Keratinocyte (primary cell): ENCODE measurements around the gene MCRS1. TPM values are rescaled to one million over a fixed set of nuclear protein-coding genes. Genes with fewer than 3 reads are reported as not detected.

Source experiments
- DNase-seq: peaks from one replicate; pipeline ENCODE4 v3.0.0-alpha.2; 2011; ENCODE audit warnings: low read depth, missing footprints, low spot score
- FAIRE-seq: peaks from 2 replicates; lab custom pipeline; 2011; peaks lifted over from hg19 to GRCh38; lab: Jason Lieb, UNC
- H2AFZ ChIP-seq: 2 replicates; pipeline ENCODE4 v1.6.0; 2012; ENCODE audit warnings: low read length, control low read depth, inconsistent platforms; ENCODE audit not compliant: control insufficient read depth
- H3K27ac ChIP-seq: 2 replicates; pipeline ENCODE4 v1.5.1; 2011; ENCODE audit warnings: low read length; ENCODE audit not compliant: control insufficient read depth, insufficient read depth
- H3K27me3 ChIP-seq: 3 replicates; pipeline ENCODE4 v1.6.0; 2011; ENCODE audit warnings: low read length; ENCODE audit not compliant: control insufficient read depth, insufficient read depth; ENCODE audit errors: extremely low read depth
- H3K36me3 ChIP-seq, 2 experiments: 2 replicates in 1 of 2; 3 replicates in 1 of 2; pipeline ENCODE4 v1.5.1; 2011; ENCODE audit warnings: low read length in 2 of 2, mild to moderate bottlenecking in 1 of 2; ENCODE audit not compliant: control insufficient read depth in 2 of 2, insufficient read depth in 2 of 2; ENCODE audit errors: extremely low read depth in 1 of 2
- H3K4me1 ChIP-seq: 3 replicates; pipeline ENCODE4 v1.5.1; 2011; ENCODE audit warnings: low read length; ENCODE audit not compliant: control insufficient read depth, insufficient read depth; ENCODE audit errors: extremely low read depth
- H3K4me2 ChIP-seq: 3 replicates; pipeline ENCODE4 v1.6.0; 2011; ENCODE audit warnings: low read depth, low read length; ENCODE audit not compliant: control insufficient read depth, insufficient read depth; ENCODE audit errors: extremely low read depth
- H3K4me3 ChIP-seq, 3 experiments: fragments of 200-600 bp in 1 of 3; sonication (generic) in 1 of 3; 2 replicates in 2 of 3; 3 replicates in 1 of 3; pipeline ENCODE4 v1.5.1; 2011 to 2016; ENCODE audit warnings: low read length in 3 of 3, mild to moderate bottlenecking in 3 of 3, control low read depth in 2 of 3, inconsistent platforms in 1 of 3, low read depth in 1 of 3, mixed read lengths in 1 of 3, mixed run types in 1 of 3, moderate library complexity in 1 of 3; ENCODE audit not compliant: control insufficient read depth in 2 of 3, insufficient read depth in 2 of 3; ENCODE audit errors: extremely low read depth in 1 of 3
- H3K79me2 ChIP-seq: 2 replicates; pipeline ENCODE4 v1.6.0; 2012; ENCODE audit warnings: low read length; ENCODE audit not compliant: control insufficient read depth, insufficient read depth
- H3K9ac ChIP-seq: 3 replicates; pipeline ENCODE4 v1.6.0; 2011; ENCODE audit warnings: low read length; ENCODE audit not compliant: control insufficient read depth, insufficient read depth; ENCODE audit errors: extremely low read depth
- H3K9me1 ChIP-seq: 3 replicates; pipeline ENCODE4 v1.6.0; 2011; ENCODE audit warnings: low read length; ENCODE audit not compliant: control insufficient read depth, insufficient read depth; ENCODE audit errors: extremely low read depth
- H3K9me3 ChIP-seq: 2 replicates; pipeline ENCODE4 v1.5.1; 2012; ENCODE audit warnings: low read depth, low read length; ENCODE audit not compliant: control insufficient read depth
- H4K20me1 ChIP-seq: 3 replicates; pipeline ENCODE4 v1.6.0; 2011; ENCODE audit warnings: low read length; ENCODE audit not compliant: control insufficient read depth, insufficient read depth; ENCODE audit errors: extremely low read depth
- CTCF ChIP-seq, 3 experiments: IDR thresholded peaks in 1 of 3; conservative IDR thresholded peaks in 1 of 3; optimal IDR thresholded peaks in 1 of 3; 2 replicates in 2 of 3; 3 replicates in 1 of 3; pipeline versions ENCODE3 to v1.5.1; 2011; ENCODE audit warnings: low read length in 3 of 3, mild to moderate bottlenecking in 3 of 3, moderate library complexity in 2 of 3, control low read depth in 1 of 3, inconsistent platforms in 1 of 3; ENCODE audit not compliant: insufficient read depth in 2 of 3; ENCODE audit errors: extremely low read depth in 1 of 3
- EZH2 ChIP-seq: IDR thresholded peaks from one replicate; pipeline ENCODE4 v1.6.1; 2012; ENCODE audit warnings: inconsistent platforms, mild to moderate bottlenecking, low read length, moderate library complexity
- dilution Hi-C: fragments of 300-500 bp; cut with MboI; formaldehyde crosslinking; loops from one replicate; pipeline ENCODE4 v1.7.0; 2020; ENCODE audit warnings: low sequenced_read_pairs; ENCODE audit not compliant: extremely low pct_ligation_motif_present
- polyA plus RNA-seq, 5 experiments: library from polyadenylated mRNA; depleted of rRNA in 3 of 5; stranded (reverse) in 3 of 5; stranded (forward) in 1 of 5; unstranded in 1 of 5; fragments of >200 nt; gene quantifications; 1 replicate in 1 of 5; 2 replicates in 3 of 5; 3 replicates in 1 of 5; pipeline versions ENCODE4 v1.2.1 to v1.2.3, GENCODE V29; 2011 to 2012; ENCODE audit warnings: missing spikeins in 2 of 5, low read depth in 1 of 5, low replicate concordance in 1 of 5

Gene MCRS1
- polyA plus RNA-seq, 1 donor (not counting 4 experiments of a cell fraction or from before 2014, with no cell fraction given), result 40.7 TPM

DNA sequence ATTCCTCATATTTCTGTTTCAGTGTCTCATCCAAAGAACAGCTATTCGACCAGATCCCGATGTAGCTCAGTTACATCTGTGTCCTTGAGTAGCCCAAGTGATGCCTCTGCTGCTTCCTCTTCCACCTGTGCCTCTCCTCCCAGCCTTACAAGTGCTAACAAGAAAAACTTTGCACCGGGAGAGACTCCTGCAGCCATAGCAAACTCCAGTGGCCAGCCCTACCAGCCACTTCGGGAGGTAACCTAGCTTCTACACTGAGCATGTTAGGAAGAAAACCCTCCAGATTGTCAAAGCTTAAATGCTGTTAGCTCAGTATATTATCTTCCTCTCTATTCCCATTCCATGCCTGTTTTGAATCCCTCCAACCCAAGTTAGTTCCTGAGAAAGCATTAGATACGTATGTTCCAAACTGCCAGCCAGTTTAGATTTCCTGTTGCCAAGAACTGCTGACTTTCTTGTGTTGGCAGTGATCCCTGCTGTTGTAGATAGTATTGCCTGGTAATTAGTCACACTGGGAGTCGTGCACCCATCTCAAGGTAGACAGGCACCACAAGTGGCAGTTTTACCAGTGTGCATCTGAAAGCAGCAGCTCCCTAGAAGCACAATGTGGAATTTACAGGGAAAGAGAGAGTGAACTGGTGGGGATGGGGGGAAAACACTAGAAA lies 43.1 kb downstream of the MCRS1 start:
- peaks cover 15 to 26% of the 10 kb centered on the region in 2 experiments for H3K36me3 ChIP-seq
- H3K4me2 ChIP-seq, result no peak overlapping the region
- H3K9me3 ChIP-seq, result no peaks in the 10 kb centered on the region
- dilution Hi-C loops, result no loop called here
- no peak for FAIRE-seq
- no peaks in the 10 kb centered on the region for H3K4me1 ChIP-seq
- H3K79me2 ChIP-seq, result no peaks in the 10 kb centered on the region
- H2AFZ ChIP-seq, result no peak overlapping the region
- no peaks in the 10 kb centered on the region for H3K9me1 ChIP-seq
- no peak overlapping the region for H3K27ac ChIP-seq
- TF ChIP-seq EZH2 (no peak), CTCF (optimal IDR thresholded peaks at IDR 0.05 in 1 of 3, IDR thresholded peaks at IDR 0.05 in 1 of 3, conservative IDR thresholded peaks at IDR 0.05 in 1 of 3; ENCODE audit: extremely low read depth in 1 of 3, insufficient read depth in 2 of 3, low read length in 3 of 3) (no peak)
- no peaks in the 10 kb centered on the region for H4K20me1 ChIP-seq
- no peak for DNase-seq
- no peak overlapping the region for H3K9ac ChIP-seq
- no peaks in the 10 kb centered on the region for H3K27me3 ChIP-seq
- no peak overlapping the region for H3K4me3 ChIP-seq

- no peak overlapping the region for H3K4me2 ChIP-seq
- no peak for DNase-seq
- TF ChIP-seq EZH2, result no peak
- TF ChIP-seq CTCF (optimal IDR thresholded peaks at IDR 0.05 in 1 of 3, IDR thresholded peaks at IDR 0.05 in 1 of 3, conservative IDR thresholded peaks at IDR 0.05 in 1 of 3; ENCODE audit: extremely low read depth in 1 of 3, insufficient read depth in 2 of 3, low read length in 3 of 3), result no peak
- H3K36me3 ChIP-seq, result peaks cover 13 to 29% of the 10 kb centered on the region in 2 experiments
- no peak overlapping the region for H2AFZ ChIP-seq
- dilution Hi-C loops, result no loop called here
- no peaks in the 10 kb centered on the region for H3K9me3 ChIP-seq
- no peaks in the 10 kb centered on the region for H3K4me1 ChIP-seq
- H3K27ac ChIP-seq, result no peak overlapping the region
- no peaks in the 10 kb centered on the region for H3K27me3 ChIP-seq
- H3K9ac ChIP-seq, result no peak overlapping the region
- no peaks in the 10 kb centered on the region for H4K20me1 ChIP-seq
- no peaks in the 10 kb centered on the region for H3K9me1 ChIP-seq
- no peaks in the 10 kb centered on the region for H3K79me2 ChIP-seq
- no peak overlapping the region for H3K4me3 ChIP-seq
- FAIRE-seq, result no peak
Observed at GRCh38 chr12:49521389-49521788, 46.6 kb downstream of the MCRS1 start.
